Activated CD4-positive, alpha-beta T cell treated with anti-CD3 and anti-CD28 coated beads for 48 hours (primary cell): Measurements from ENCODE around the gene TSPAN13.

ENCODE experiments used
- DNase-seq: peaks from one replicate; pipeline ENCODE4 v3.0.0-alpha.2; 2020

Gene TSPAN13

GRCh38 chr7:16816824-16817223 is 63.3 kb downstream of the TSPAN13 start:
- no peak for DNase-seq

- no peak for DNase-seq
Measured at GRCh38 chr7:16817536-16817935, 64.0 kb downstream of the TSPAN13 start.

GRCh38 chr7:16818732-16819131 is 65.2 kb downstream of the TSPAN13 start:
- no peak for DNase-seq

GRCh38 chr7:16822029-16822428 is 68.5 kb downstream of the TSPAN13 start:
- DNase-seq: no peak

GRCh38 chr7:16826060-16826459 is 72.5 kb downstream of the TSPAN13 start:
- no peak for DNase-seq

- DNase-seq: no peak
Measured at GRCh38 chr7:16833373-16833772, 79.8 kb downstream of the TSPAN13 start.
